GM21526 (cell line): ENCODE results near the gene ALDH8A1.
"Not testable (repeated sequence)": the region's sequence is repeated elsewhere in the genome, so short reads cannot be mapped to it uniquely, and the experiment has no call there.

Experiments
- ATAC-seq: cut with Tn5 transposase; IDR thresholded peaks from one replicate; pipeline ENCODE4 v1.9.1; 2021; ENCODE audit warnings: moderate library complexity; ENCODE audit not compliant: unreplicated experiment, low FRiP score

Gene ALDH8A1

GRCh38 chr6:134920422-134920821 lies 29.5 kb downstream of the ALDH8A1 start:
- ATAC-seq = no peak

DNA sequence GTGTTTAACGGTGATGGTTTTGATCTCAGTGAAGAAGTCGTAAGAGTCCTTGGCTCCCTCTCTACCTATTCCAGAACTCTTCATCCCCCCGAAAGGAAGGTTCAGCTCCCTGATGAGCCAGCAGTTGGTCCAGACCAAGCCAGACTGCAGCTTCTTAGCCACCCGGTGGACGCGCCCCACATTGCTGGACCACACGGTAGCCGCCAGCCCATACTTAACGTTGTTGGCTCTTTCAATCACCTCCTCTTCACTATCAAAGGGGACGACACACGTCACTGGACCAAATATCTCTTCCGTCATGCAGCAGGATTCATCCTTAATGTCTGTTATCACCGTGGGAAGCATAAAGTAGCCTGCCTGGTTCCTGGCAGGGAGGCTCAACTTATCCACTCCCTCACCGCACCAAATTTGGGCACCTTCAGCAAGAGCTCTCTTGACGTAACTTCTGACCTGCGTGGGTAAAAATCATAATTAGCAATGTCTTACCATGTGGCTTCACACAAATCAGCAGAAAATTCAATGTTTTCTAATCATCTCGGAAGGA lies 31.4 kb downstream of the ALDH8A1 start:
- no peak for ATAC-seq

- no peak for ATAC-seq
Measured at GRCh38 chr6:134911547-134911946, 38.4 kb downstream of the ALDH8A1 start.

DNA sequence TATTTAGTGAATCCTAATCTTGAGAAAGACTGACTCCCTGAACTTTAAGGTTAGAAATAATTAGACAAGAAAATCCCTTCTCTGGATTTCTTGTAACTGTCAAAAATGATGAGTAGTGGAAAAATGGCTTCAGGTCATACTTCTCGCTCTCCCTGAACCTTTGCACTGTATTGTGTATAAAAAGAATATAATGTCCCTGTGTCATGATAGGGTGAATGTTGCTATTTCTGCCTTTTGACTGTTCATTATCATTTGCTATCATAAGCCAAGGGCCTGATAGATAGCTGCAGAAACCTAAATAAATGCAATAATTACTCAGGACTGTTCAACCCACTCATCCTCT lies 39.3 kb downstream of the ALDH8A1 start:
- ATAC-seq = no peak

- no peak for ATAC-seq
Measured at GRCh38 chr6:134909701-134910592, 40.0 kb downstream of the ALDH8A1 start.

GRCh38 chr6:134908906-134909516 lies 40.9 kb downstream of the ALDH8A1 start:
- no peak for ATAC-seq

- not testable (repeated sequence) for ATAC-seq
Measured at GRCh38 chr6:134904731-134905130, 45.2 kb downstream of the ALDH8A1 start.

DNA sequence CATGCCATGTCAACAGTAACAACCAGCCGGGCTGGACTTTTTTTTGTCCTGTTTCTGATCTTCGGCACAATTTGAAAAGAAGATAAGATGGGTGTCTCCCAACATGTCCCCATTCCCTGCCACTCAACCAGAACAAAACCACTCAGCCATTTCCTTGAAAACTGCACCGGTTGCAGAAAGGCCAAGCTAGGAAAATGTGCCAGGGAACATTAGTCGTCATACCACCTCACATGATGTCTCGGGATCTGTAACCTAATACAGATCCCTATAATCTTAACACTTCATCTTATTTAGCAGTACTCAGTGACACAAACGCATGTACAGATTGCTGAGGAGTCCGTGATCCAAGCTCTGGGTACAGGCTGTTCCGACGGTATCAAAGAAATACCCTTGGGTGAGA lies 46.5 kb downstream of the ALDH8A1 start:
- no peak for ATAC-seq

- no peak for ATAC-seq
Measured at GRCh38 chr6:134902936-134903335, 47.0 kb downstream of the ALDH8A1 start.

DNA sequence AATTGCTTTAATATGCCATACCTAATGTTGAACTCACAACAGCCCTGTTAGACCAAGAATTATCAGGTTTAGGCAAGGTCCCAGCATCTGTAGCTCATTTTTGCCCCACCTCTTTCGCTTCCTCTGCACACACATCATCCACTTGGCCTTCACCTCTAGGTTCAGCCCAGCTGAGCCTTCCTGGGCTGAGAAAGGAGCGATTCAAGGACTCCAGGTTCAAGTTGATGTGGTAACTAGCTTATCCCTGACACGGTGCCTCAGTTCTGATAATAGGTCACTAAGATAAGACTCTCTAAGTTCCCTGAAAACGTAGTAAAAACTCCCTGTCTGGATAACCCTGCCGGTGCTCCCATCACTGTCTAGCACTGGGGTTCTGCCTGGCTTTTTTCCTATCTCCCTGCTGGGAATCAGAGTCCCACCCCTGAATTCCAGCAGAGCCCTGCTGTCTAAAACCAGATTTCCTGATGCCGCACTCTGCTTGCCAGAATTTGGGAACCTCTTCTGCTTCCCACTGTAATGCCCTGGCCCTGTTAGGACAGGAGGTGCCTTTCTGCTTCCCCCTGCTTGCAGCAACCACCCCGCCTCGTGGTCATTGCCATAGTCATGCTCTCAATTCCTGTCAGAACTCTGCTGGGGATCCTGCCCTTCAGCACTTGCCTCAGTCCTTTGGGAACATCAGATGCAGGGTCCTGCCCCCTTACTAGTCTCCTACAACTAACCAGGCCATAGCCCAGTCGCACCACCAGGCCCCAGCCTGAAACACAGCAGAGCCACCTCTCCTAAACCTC lies 47.6 kb downstream of the ALDH8A1 start:
- no peak for ATAC-seq

GRCh38 chr6:134898575-134898974 lies 51.3 kb downstream of the ALDH8A1 start:
- no peak for ATAC-seq

DNA sequence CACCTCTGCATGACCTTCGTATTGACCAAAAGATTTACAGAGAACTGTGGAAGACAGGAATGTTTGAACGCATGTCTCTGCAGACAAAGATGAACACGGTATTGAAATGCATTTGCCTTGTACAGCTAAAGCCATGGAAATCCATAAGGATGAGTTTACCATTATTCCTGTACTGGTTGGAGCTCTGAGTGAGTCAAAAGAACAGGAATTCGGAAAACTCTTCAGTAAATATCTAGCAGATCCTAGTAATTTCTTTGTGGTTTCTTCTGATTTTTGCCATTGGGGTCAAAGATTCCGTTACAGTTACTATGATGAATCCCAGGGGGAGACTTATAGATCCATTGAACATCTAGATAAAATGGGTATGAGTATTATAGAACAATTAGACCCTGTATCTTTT lies 51.7 kb downstream of the ALDH8A1 start:
- ATAC-seq = not testable (repeated sequence)

DNA sequence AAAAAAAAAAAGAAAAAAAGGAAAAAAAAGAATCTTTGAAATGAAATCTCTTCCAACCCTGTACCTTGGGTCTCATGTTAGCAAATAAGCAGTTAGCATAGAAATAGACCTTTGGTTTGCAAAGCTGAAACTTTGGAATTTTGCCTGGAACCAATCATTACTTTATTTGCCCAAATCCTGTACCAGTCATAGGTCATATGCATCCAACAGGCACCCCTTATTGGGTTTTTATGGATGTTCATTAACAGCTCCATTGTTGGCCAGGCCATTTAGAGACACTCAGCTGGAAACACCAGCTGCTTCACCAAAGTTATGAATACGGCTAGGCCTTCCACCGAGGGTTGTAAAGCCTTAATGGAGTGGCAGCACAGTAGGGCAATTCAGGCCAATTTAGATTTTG lies 53.0 kb downstream of the ALDH8A1 start:
- ATAC-seq = no peak

DNA sequence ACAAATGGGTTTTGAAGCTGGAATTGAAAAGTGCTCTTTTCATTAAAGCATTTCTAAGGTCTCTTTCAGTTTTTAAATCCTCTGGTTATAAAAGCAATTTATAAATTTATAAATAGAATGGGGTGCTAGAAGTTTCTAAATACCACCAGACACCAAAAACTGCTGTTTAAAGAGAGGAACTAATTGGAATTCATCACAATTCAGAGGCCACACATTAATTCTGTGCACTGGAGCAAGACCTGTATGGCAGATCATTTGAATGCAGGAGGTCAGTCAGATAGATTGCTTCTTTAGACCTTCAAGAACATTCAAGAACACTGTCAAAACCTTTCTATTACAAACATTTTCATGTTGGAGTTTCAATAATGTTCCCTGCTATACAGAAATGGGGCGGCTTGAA lies 55.1 kb downstream of the ALDH8A1 start:
- ATAC-seq = no peak

DNA sequence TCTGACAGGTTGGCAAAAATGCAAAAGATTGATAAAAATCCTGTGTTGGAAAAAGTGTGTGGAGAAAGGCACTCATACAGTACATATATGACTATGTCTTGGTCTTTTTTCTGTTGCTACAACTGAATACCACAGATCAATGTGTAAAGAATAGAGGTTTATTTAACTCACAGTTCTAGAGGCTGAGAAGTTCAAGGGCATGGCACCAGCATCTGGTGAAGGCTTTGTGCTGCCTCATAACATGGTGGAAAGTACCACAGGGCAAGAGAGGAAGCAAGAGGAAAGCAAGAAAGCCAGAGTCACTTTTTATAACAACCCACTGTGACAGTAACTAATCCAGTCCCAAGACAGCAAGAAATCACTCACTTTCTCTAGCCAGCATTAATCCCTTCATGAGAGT lies 57.5 kb downstream of the ALDH8A1 start:
- no peak for ATAC-seq

GRCh38 chr6:134891633-134892032 lies 58.3 kb downstream of the ALDH8A1 start:
- ATAC-seq = no peak

GRCh38 chr6:134888316-134888715 lies 61.6 kb downstream of the ALDH8A1 start:
- ATAC-seq = no peak

GRCh38 chr6:134884752-134885151 lies 65.1 kb downstream of the ALDH8A1 start:
- no peak for ATAC-seq

GRCh38 chr6:134883314-134883713 lies 66.6 kb downstream of the ALDH8A1 start:
- no peak for ATAC-seq

GRCh38 chr6:134882426-134883038 lies 67.4 kb downstream of the ALDH8A1 start:
- no peak for ATAC-seq
